Stimulated activated memory B cell treated with anti-CD40 and anti-IgM and Interleukin-4, amounts not matched to agents 10 μg/mL and 1 μg/mL and 100 μg/mL, for 72 hours (primary cell): Measurements from ENCODE around the gene TECPR1.

Experiments
- ATAC-seq: fragments of 150-1000 bp; cut with Tn5 transposase; 2 replicates; pipeline ENCODE4 v1.10.0; 2021
- H3K27ac Mint-ChIP-seq: one replicate; pipeline ENCODE4 v1.8.0; 2022; ENCODE audit warnings: mild to moderate bottlenecking, mixed read lengths
- H3K27me3 Mint-ChIP-seq: one replicate; pipeline ENCODE4 v1.8.0; 2022; ENCODE audit warnings: mixed read lengths
- H3K36me3 Mint-ChIP-seq: one replicate; pipeline ENCODE4 v1.8.0; 2022; ENCODE audit warnings: mixed read lengths
- H3K4me1 Mint-ChIP-seq: one replicate; pipeline ENCODE4 v1.8.0; 2022; ENCODE audit warnings: mixed read lengths
- H3K4me3 Mint-ChIP-seq: one replicate; pipeline ENCODE4 v1.8.0; 2022; ENCODE audit warnings: mild to moderate bottlenecking, moderate library complexity, mixed read lengths
- H3K9me3 Mint-ChIP-seq: one replicate; pipeline ENCODE4 v1.8.0; 2022; ENCODE audit warnings: mixed read lengths

TECPR1 gene

GRCh38 chr7:98267303-98267702 is 15.3 kb upstream of the TECPR1 start:
- Mint-ChIP-seq H3K36me3 (peaks cover 18% of the 10 kb centered on the region), H3K27ac (no peak overlapping the region), H3K27me3 (no peaks in the 10 kb centered on the region), H3K4me1 (no peaks in the 10 kb centered on the region), H3K4me3 (no peak overlapping the region), H3K9me3 (no peaks in the 10 kb centered on the region)
- ATAC-seq, result no peak

- Mint-ChIP-seq H3K36me3 (peaks cover 23% of the 10 kb centered on the region), H3K27ac (no peak overlapping the region), H3K4me1 (no peaks in the 10 kb centered on the region), H3K9me3 (no peaks in the 10 kb centered on the region), H3K27me3 (no peaks in the 10 kb centered on the region), H3K4me3 (no peak overlapping the region)
- ATAC-seq, result no peak
Measured at GRCh38 chr7:98266840-98267239, 14.8 kb upstream of the TECPR1 start.

- Mint-ChIP-seq H3K36me3 (peaks cover 33% of the 10 kb centered on the region), H3K27ac (no peak overlapping the region)
- no peak for ATAC-seq
Measured at GRCh38 chr7:98265841-98266271, 13.8 kb upstream of the TECPR1 start.

GRCh38 chr7:98257701-98258100 is 5.7 kb upstream of the TECPR1 start:
- Mint-ChIP-seq H3K9me3 (no peaks in the 10 kb centered on the region), H3K27ac (no peak overlapping the region), H3K4me1 (peaks cover 16% of the 10 kb centered on the region), H3K4me3 (no peak overlapping the region), H3K36me3 (peaks cover 50% of the 10 kb centered on the region), H3K27me3 (no peaks in the 10 kb centered on the region)
- no peak for ATAC-seq

More at GRCh38 chr7:98265841-98266271, 13.8 kb upstream of the TECPR1 start:
- no peak overlapping the region for H3K4me3 Mint-ChIP-seq
- H3K27me3 Mint-ChIP-seq, result no peaks in the 10 kb centered on the region
- H3K4me1 Mint-ChIP-seq, result no peaks in the 10 kb centered on the region
- H3K9me3 Mint-ChIP-seq, result no peaks in the 10 kb centered on the region

GRCh38 chr7:98256431-98256830 is 4.4 kb upstream of the TECPR1 start:
- Mint-ChIP-seq H3K36me3 (peaks cover 38% of the 10 kb centered on the region), H3K27me3 (no peaks in the 10 kb centered on the region), H3K4me1 (peaks cover 25% of the 10 kb centered on the region), H3K4me3 (no peak overlapping the region), H3K9me3 (no peaks in the 10 kb centered on the region), H3K27ac (no peak overlapping the region)
- ATAC-seq, result no peak

GRCh38 chr7:98254951-98255610 is 3.0 kb upstream of the TECPR1 start:
- Mint-ChIP-seq H3K4me3 (no peak overlapping the region), H3K27ac (no peak overlapping the region), H3K36me3 (peaks cover 24% of the 10 kb centered on the region), H3K4me1 (peaks cover 37% of the 10 kb centered on the region), H3K9me3 (no peaks in the 10 kb centered on the region), H3K27me3 (no peaks in the 10 kb centered on the region)
- ATAC-seq, result no peak

GRCh38 chr7:98254516-98254915 is 2.5 kb upstream of the TECPR1 start:
- no peaks in the 10 kb centered on the region for H3K9me3 Mint-ChIP-seq
- no peak overlapping the region for H3K4me3 Mint-ChIP-seq
- peaks cover 22% of the 10 kb centered on the region for H3K36me3 Mint-ChIP-seq
- H3K4me1 Mint-ChIP-seq, result peaks cover 37% of the 10 kb centered on the region
- no peak overlapping the region for H3K27ac Mint-ChIP-seq
- no peaks in the 10 kb centered on the region for H3K27me3 Mint-ChIP-seq
- ATAC-seq, result no peak

- no peaks in the 10 kb centered on the region for H3K9me3 Mint-ChIP-seq
- H3K36me3 Mint-ChIP-seq, result peaks cover 29% of the 10 kb centered on the region
- no peak for ATAC-seq
- H3K4me1 Mint-ChIP-seq, result peaks cover 50% of the 10 kb centered on the region
- no peaks in the 10 kb centered on the region for H3K27me3 Mint-ChIP-seq
- peak overlapping the region; percentile 77 for H3K27ac Mint-ChIP-seq
- H3K4me3 Mint-ChIP-seq, result peak overlapping the region; percentile 98
Measured at GRCh38 chr7:98252425-98253054, 508 bp upstream of the TECPR1 start.

GRCh38 chr7:98251231-98251600 is 816 bp downstream of the TECPR1 start:
- Mint-ChIP-seq H3K36me3 (peaks cover 25% of the 10 kb centered on the region), H3K27me3 (no peaks in the 10 kb centered on the region), H3K27ac (peak overlapping the region; percentile 77), H3K4me1 (peaks cover 50% of the 10 kb centered on the region), H3K4me3 (peak overlapping the region; percentile 98), H3K9me3 (no peaks in the 10 kb centered on the region)
- peak; percentile 52 for ATAC-seq

GRCh38 chr7:98250789-98251188 is 1.2 kb downstream of the TECPR1 start:
- Mint-ChIP-seq H3K4me3 (peak overlapping the region; percentile 98), H3K27me3 (no peaks in the 10 kb centered on the region), H3K4me1 (peaks cover 50% of the 10 kb centered on the region), H3K27ac (peak overlapping the region; percentile 77), H3K9me3 (no peaks in the 10 kb centered on the region), H3K36me3 (peaks cover 26% of the 10 kb centered on the region)
- no peak for ATAC-seq

- Mint-ChIP-seq H3K4me1 (peaks cover 44% of the 10 kb centered on the region), H3K4me3 (no peak overlapping the region), H3K27ac (no peak overlapping the region), H3K27me3 (no peaks in the 10 kb centered on the region), H3K36me3 (peaks cover 41% of the 10 kb centered on the region), H3K9me3 (no peaks in the 10 kb centered on the region)
- ATAC-seq, result no peak
Measured at GRCh38 chr7:98249106-98249505, 2.9 kb downstream of the TECPR1 start.

- H3K27me3 Mint-ChIP-seq, result no peaks in the 10 kb centered on the region
- no peak overlapping the region for H3K4me3 Mint-ChIP-seq
- no peak overlapping the region for H3K27ac Mint-ChIP-seq
- no peak for ATAC-seq
- peaks cover 38% of the 10 kb centered on the region for H3K4me1 Mint-ChIP-seq
- no peaks in the 10 kb centered on the region for H3K9me3 Mint-ChIP-seq
- H3K36me3 Mint-ChIP-seq, result peaks cover 45% of the 10 kb centered on the region
Measured at GRCh38 chr7:98248156-98248555, 3.9 kb downstream of the TECPR1 start.

GRCh38 chr7:98244871-98245270 is 7.2 kb downstream of the TECPR1 start:
- Mint-ChIP-seq H3K9me3 (no peaks in the 10 kb centered on the region), H3K36me3 (peaks cover 76% of the 10 kb centered on the region), H3K27ac (no peak overlapping the region), H3K27me3 (no peaks in the 10 kb centered on the region), H3K4me3 (no peak overlapping the region), H3K4me1 (peaks cover 21% of the 10 kb centered on the region)
- ATAC-seq, result no peak

GRCh38 chr7:98242934-98243333 is 9.1 kb downstream of the TECPR1 start:
- Mint-ChIP-seq H3K9me3 (no peaks in the 10 kb centered on the region), H3K4me3 (no peak overlapping the region), H3K27ac (no peak overlapping the region), H3K27me3 (no peaks in the 10 kb centered on the region), H3K4me1 (peaks cover 10% of the 10 kb centered on the region), H3K36me3 (peaks cover 86% of the 10 kb centered on the region)
- no peak for ATAC-seq

- H3K27me3 Mint-ChIP-seq, result no peaks in the 10 kb centered on the region
- no peak overlapping the region for H3K27ac Mint-ChIP-seq
- no peak for ATAC-seq
- peaks cover 86% of the 10 kb centered on the region for H3K36me3 Mint-ChIP-seq
- no peak overlapping the region for H3K4me3 Mint-ChIP-seq
- peaks cover 8% of the 10 kb centered on the region for H3K4me1 Mint-ChIP-seq
- H3K9me3 Mint-ChIP-seq, result no peaks in the 10 kb centered on the region
Measured at GRCh38 chr7:98242342-98242741, 9.7 kb downstream of the TECPR1 start.

GRCh38 chr7:98241674-98242241 is 10.3 kb downstream of the TECPR1 start:
- no peak for ATAC-seq
- Mint-ChIP-seq H3K27me3 (no peaks in the 10 kb centered on the region), H3K9me3 (no peaks in the 10 kb centered on the region), H3K4me1 (peaks cover 8% of the 10 kb centered on the region), H3K4me3 (no peak overlapping the region), H3K36me3 (peaks cover 90% of the 10 kb centered on the region), H3K27ac (no peak overlapping the region)
